ENCODE results near the gene MICAL2.

DNA sequence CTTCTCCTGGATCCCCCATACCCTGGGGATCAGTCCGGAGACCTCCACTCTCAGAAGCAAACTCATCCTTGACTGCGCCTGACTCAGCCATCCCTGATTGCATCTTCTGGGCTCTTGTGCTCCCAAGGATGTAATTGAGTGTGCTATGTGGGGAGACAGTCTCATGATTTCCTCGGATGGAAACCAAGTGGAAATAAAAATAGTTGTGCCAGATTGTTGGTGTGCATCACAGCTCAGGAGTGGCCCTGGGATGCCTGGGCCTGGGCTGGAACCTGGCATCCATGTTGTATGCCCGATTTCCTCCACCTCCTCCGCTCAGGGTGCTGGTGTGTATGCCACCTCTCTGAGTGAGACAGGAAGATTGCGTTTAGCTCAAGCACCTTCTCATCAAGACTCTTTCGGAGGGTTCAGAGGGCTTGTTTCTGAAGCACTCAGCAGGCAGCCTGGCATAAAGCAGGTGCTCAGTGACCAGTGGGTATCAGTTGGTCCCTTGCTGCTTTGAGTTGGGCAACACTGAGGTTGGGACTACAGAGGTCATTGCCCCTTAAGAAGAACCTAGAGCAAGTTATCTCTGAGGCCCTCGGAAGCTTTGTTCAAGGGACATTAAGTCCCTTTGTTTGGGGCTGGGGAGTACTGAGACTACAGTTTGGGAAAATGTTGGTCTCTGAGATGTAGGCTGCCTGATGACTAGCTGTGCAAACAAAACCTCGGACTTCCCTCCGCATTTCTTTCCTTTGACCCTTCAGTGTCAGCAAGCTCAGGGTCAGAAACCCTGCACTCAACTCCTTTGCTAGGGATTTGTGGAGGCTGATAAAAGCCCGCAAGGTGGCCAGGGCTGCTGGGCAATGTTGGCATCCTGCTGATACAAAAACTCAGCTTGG, 24.8 kb upstream of the MICAL2 start:
- TF ChIP-seq, protein P1, sequence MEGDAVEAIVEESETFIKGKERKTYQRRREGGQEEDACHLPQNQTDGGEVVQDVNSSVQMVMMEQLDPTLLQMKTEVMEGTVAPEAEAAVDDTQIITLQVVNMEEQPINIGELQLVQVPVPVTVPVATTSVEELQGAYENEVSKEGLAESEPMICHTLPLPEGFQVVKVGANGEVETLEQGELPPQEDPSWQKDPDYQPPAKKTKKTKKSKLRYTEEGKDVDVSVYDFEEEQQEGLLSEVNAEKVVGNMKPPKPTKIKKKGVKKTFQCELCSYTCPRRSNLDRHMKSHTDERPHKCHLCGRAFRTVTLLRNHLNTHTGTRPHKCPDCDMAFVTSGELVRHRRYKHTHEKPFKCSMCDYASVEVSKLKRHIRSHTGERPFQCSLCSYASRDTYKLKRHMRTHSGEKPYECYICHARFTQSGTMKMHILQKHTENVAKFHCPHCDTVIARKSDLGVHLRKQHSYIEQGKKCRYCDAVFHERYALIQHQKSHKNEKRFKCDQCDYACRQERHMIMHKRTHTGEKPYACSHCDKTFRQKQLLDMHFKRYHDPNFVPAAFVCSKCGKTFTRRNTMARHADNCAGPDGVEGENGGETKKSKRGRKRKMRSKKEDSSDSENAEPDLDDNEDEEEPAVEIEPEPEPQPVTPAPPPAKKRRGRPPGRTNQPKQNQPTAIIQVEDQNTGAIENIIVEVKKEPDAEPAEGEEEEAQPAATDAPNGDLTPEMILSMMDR (conservative IDR thresholded peaks at IDR 0.05; ENCODE audit: low read depth, low read length) = no peak
- TF ChIP-seq EZH2 (IDR thresholded peaks at IDR 0.05; ENCODE audit: low read length, unreplicated experiment) = no peak

Data from PC-3 (cell line).